Neural cell (in vitro differentiated cells): Measurements from ENCODE around the gene TBC1D5. TPM values are rescaled to one million over a fixed set of nuclear protein-coding genes. Genes with fewer than 3 reads are reported as not detected.

Source experiments
- H2AFZ ChIP-seq: fragments of 200-600, 300-800 bp; sonication (generic), shearing (Covaris generic); 2 replicates; pipeline ENCODE4 v1.6.0; 2014; ENCODE audit warnings: low read depth, mild to moderate bottlenecking, antibody characterized with exemption, low read length, moderate library complexity
- H3F3A ChIP-seq: fragments of 200-600 bp; shearing (Covaris generic); 2 replicates; pipeline ENCODE4 v1.6.1; 2016; ENCODE audit warnings: mild to moderate bottlenecking, moderate library complexity, mixed read lengths, antibody characterized with exemption, low read length; ENCODE audit not compliant: insufficient read depth, poor library complexity, severe bottlenecking
- H3K27ac ChIP-seq: fragments of 200-600, 300-800 bp; sonication (generic), shearing (Covaris generic); 2 replicates; pipeline ENCODE4 v1.5.1; 2014; ENCODE audit warnings: mild to moderate bottlenecking, low read length, moderate library complexity
- H3K27me3 ChIP-seq: fragments of 300-800, 200-600 bp; sonication (generic), shearing (Covaris generic); 2 replicates; pipeline ENCODE4 v1.6.0; 2014; ENCODE audit warnings: mild to moderate bottlenecking, low read depth, low read length, moderate library complexity; ENCODE audit not compliant: insufficient read depth
- H3K36me3 ChIP-seq: fragments of 300-800, 200-600 bp; sonication (generic), shearing (Covaris generic); 2 replicates; pipeline ENCODE4 v1.5.1; 2014; ENCODE audit warnings: mild to moderate bottlenecking, antibody characterized with exemption, low read length, moderate library complexity; ENCODE audit not compliant: insufficient read depth
- H3K4me2 ChIP-seq: fragments of 300-800, 200-600 bp; sonication (generic), shearing (Covaris generic); 2 replicates; pipeline ENCODE4 v1.6.0; 2014; ENCODE audit warnings: mild to moderate bottlenecking, low read length
- H3K4me3 ChIP-seq: fragments of 300-800, 200-600 bp; sonication (generic), shearing (Covaris generic); 2 replicates; pipeline ENCODE4 v1.5.1; 2014; ENCODE audit warnings: mild to moderate bottlenecking, low read length, moderate library complexity
- H3K79me2 ChIP-seq: fragments of 200-600 bp; shearing (Covaris generic); replicated peaks from 2 replicates; pipeline ENCODE4 v1.6.0; 2014; ENCODE audit warnings: mild to moderate bottlenecking, low read length, moderate library complexity; ENCODE audit not compliant: insufficient read depth
- H3K9ac ChIP-seq: fragments of 300-800, 200-600 bp; sonication (generic), shearing (Covaris generic); 2 replicates; pipeline ENCODE4 v1.6.1; 2016; ENCODE audit warnings: mild to moderate bottlenecking, low read length, mixed read lengths
- H3K9me2 ChIP-seq: fragments of 200-600 bp; shearing (Covaris generic); 2 replicates; pipeline ENCODE4 v1.6.1; 2016; ENCODE audit warnings: mild to moderate bottlenecking, low read length, mixed read lengths; ENCODE audit not compliant: insufficient read depth
- H3K9me3 ChIP-seq: fragments of 200-600, 300-800 bp; sonication (generic), shearing (Covaris generic); 2 replicates; pipeline ENCODE4 v1.6.1; 2016; ENCODE audit warnings: mild to moderate bottlenecking, mixed run types, low read length, moderate library complexity, mixed read lengths
- H4K20me1 ChIP-seq: fragments of 200-600 bp; shearing (Covaris generic); 2 replicates; pipeline ENCODE4 v1.6.1; 2016; ENCODE audit warnings: mild to moderate bottlenecking, mixed run types; ENCODE audit not compliant: insufficient read depth
- CTCF ChIP-seq: fragments of 450-650 bp; IDR thresholded peaks from 2 replicates; pipeline ENCODE4 v1.5.1; 2014; ENCODE audit warnings: antibody characterized with exemption, mild to moderate bottlenecking, moderate library complexity; ENCODE audit not compliant: poor library complexity, severe bottlenecking
- EP300 ChIP-seq: fragments of 450-650 bp; conservative IDR thresholded peaks from 2 replicates; pipeline ENCODE4 v1.6.1; 2014; ENCODE audit warnings: antibody characterized with exemption, mild to moderate bottlenecking, moderate library complexity; ENCODE audit not compliant: poor library complexity, severe bottlenecking
- EZH2 ChIP-seq: fragments of 200-600, 300-800 bp; shearing (Covaris generic), sonication (generic); IDR thresholded peaks from 2 replicates; pipeline ENCODE4 v1.6.1; 2014; ENCODE audit warnings: antibody characterized with exemption, low read length, borderline replicate concordance, mild to moderate bottlenecking; ENCODE audit not compliant: insufficient read depth, poor library complexity, severe bottlenecking
- MXI1 ChIP-seq: fragments of 450-650 bp; conservative IDR thresholded peaks from 2 replicates; pipeline ENCODE4 v1.6.1; 2014; ENCODE audit warnings: antibody characterized with exemption, mild to moderate bottlenecking; ENCODE audit not compliant: poor library complexity, severe bottlenecking
- POLR2AphosphoS5 ChIP-seq: IDR thresholded peaks from 2 replicates; pipeline ENCODE4 v1.6.1; 2012
- RAD21 ChIP-seq: fragments of 450-650 bp; conservative IDR thresholded peaks from 2 replicates; pipeline ENCODE4 v1.6.1; 2014; ENCODE audit warnings: antibody characterized with exemption, mild to moderate bottlenecking, moderate library complexity
- REST ChIP-seq: IDR thresholded peaks from 2 replicates; pipeline ENCODE4 v1.6.1; 2012; ENCODE audit warnings: borderline replicate concordance
- SMC3 ChIP-seq: fragments of 450-650 bp; conservative IDR thresholded peaks from 2 replicates; pipeline ENCODE4 v1.6.1; 2014; ENCODE audit warnings: antibody characterized with exemption, mild to moderate bottlenecking, moderate library complexity; ENCODE audit not compliant: poor library complexity
- TAF1 ChIP-seq: IDR thresholded peaks from 2 replicates; pipeline ENCODE4 v1.6.1; 2012; ENCODE audit warnings: low read depth
- polyA plus RNA-seq: library from polyadenylated mRNA; depleted of rRNA; stranded (reverse); fragments of >200 nt; gene quantifications from 2 replicates; pipeline ENCODE4 v1.2.3, GENCODE V29; 2014

The TBC1D5 gene
- polyA plus RNA-seq, 1 donor from 2014 or later: 28.3 TPM

DNA sequence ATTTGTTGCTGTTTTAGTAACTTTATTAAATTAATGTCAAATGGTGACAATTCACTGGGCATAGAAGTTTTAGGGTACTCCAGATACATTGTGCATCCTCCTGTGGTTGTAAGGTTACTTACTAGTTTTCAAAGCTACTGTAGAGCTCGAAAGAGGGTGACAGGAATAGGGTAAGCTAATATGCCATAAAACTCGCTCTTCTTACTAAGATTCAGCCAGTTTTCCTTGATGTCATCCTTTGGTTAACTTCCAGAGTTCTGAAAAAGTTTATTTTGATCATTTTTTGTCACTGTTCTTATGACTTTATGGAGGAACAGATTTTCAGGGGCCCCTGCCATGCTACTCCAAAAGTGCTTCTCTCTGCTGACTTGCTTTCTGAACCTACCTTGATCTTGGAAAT, 522.8 kb downstream of the TBC1D5 start:
- Histone ChIP-seq H3K79me2 (no peaks in the 10 kb centered on the region), H3K4me2 (no peak overlapping the region), H3K36me3 (no peaks in the 10 kb centered on the region), H3F3A (no peaks in the 10 kb centered on the region), H3K9me3 (no peaks in the 10 kb centered on the region), H3K4me3 (no peak overlapping the region), H3K9ac (no peak overlapping the region), H4K20me1 (no peaks in the 10 kb centered on the region), H3K9me2 (no peaks in the 10 kb centered on the region), H3K27me3 (no peaks in the 10 kb centered on the region), H2AFZ (no peak overlapping the region), H3K27ac (peak overlapping the region; percentile 81)
- no peak for TF ChIP-seq EP300
- TF ChIP-seq POLR2AphosphoS5: no peak
- no peak for TF ChIP-seq MXI1
- no peak for TF ChIP-seq CTCF
- TF ChIP-seq REST: no peak
- no peak for TF ChIP-seq EZH2
- TF ChIP-seq TAF1: no peak

DNA sequence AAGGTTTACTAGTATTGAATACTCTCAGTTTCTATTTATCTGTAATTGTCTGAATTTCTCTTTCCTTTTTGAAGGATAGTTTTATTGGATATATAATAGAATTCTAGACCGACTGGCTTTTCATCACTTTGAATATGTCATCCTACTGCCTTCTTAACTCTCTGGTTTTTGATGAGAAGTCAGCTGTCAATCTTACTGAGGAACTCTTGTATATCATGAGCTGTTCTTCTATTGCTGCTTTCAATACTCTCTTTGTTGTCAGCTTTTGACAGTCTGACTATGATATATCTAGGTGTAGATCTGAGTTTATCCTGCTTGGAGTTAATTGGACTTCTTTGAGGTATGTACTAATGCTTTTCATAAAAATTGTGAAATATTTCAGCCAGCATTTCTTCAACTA, 523.8 kb downstream of the TBC1D5 start:
- no peaks in the 10 kb centered on the region for H3K27me3 ChIP-seq
- no peak overlapping the region for H2AFZ ChIP-seq
- H3K9ac ChIP-seq: no peak overlapping the region
- peak overlapping the region; percentile 81 for H3K27ac ChIP-seq
- H3K4me2 ChIP-seq: no peak overlapping the region
- no peaks in the 10 kb centered on the region for H4K20me1 ChIP-seq
- no peak overlapping the region for H3K4me3 ChIP-seq
- H3F3A ChIP-seq: no peaks in the 10 kb centered on the region
- no peaks in the 10 kb centered on the region for H3K79me2 ChIP-seq
- TF ChIP-seq MXI1: no peak
- TF ChIP-seq EP300: peak; percentile 96
- TF ChIP-seq POLR2AphosphoS5: peak; percentile 79
- TF ChIP-seq CTCF: no peak
- TF ChIP-seq TAF1: no peak
- TF ChIP-seq SMC3: no peak
- TF ChIP-seq EZH2: no peak
- no peak for TF ChIP-seq RAD21
- H3K9me2 ChIP-seq: no peaks in the 10 kb centered on the region
- H3K9me3 ChIP-seq: no peaks in the 10 kb centered on the region
- no peaks in the 10 kb centered on the region for H3K36me3 ChIP-seq
